Measurements from ENCODE around the gene TMEM253. TPM values are rescaled to one million over a fixed set of nuclear protein-coding genes. Genes with fewer than 3 reads are reported as not detected.

The TMEM253 gene
- polyA plus RNA-seq, 1 of the 3 experiments (the other 2 are of a cell fraction), result 0.82 TPM

- TF ChIP-seq CHD2 (IDR thresholded peaks at IDR 0.05; ENCODE audit: low read length, partially characterized antibody) (no peak), NFIC (IDR thresholded peaks at IDR 0.05; ENCODE audit: borderline replicate concordance) (no peak), FOXJ3 (CRISPR knock-in tag; IDR thresholded peaks at IDR 0.05) (no peak), CTCF (IDR thresholded peaks at IDR 0.05) (no peak), REST (IDR thresholded peaks at IDR 0.05; ENCODE audit: low read depth, low read length) (no peak), FOXM1 (IDR thresholded peaks at IDR 0.05; ENCODE audit: low read depth) (no peak)
- no peak within 1 kb of the TSS for H3K27ac ChIP-seq (ENCODE audit: low read depth in 2 of 2, low read length in 1 of 2)
- ChIA-PET CTCF (interaction anchor here (1.0 to 2.1 kb wide), 4 partner anchors 34 to 47 kb away, joined by 3 to 8 read pairs (median 4); no protein-coding TSS in a partner anchor), POLR2A (no interaction called here)
- H2AFZ ChIP-seq (ENCODE audit: low read depth), result no peak within 1 kb of the TSS
- no peak within 1 kb of the TSS for H3K4me3 ChIP-seq (ENCODE audit: low read depth in 2 of 2, low read length in 1 of 2)
- no peaks in the 10 kb centered on the region for H3K79me2 ChIP-seq (ENCODE audit: insufficient read depth)
- DNase-seq, result no peak
- H4K20me1 ChIP-seq (ENCODE audit: insufficient read depth), result no peaks in the 10 kb centered on the region
- H3F3A ChIP-seq (replicated peaks; ENCODE audit: insufficient read depth), result no peaks in the 10 kb centered on the region
- H3K9me2 ChIP-seq, result no peaks in the 10 kb centered on the region
- WGBS (ENCODE audit: low lambda C conversion rate), result 72% methylated on average over 6 of the region's 8 CpGs
- no peaks in the 10 kb centered on the region for H3K27me3 ChIP-seq (ENCODE audit: insufficient read depth)
- H3K36me3 ChIP-seq (replicated peaks in 1 of 2; ENCODE audit: control insufficient read depth in 1 of 2, insufficient read depth in 2 of 2, low read length in 1 of 2), result no peaks in the 10 kb centered on the region
- H3K9ac ChIP-seq, result no peak within 1 kb of the TSS
- no peaks in the 10 kb centered on the region for H3K9me3 ChIP-seq
- H3K4me1 ChIP-seq (ENCODE audit: control insufficient read depth in 1 of 2, insufficient read depth in 2 of 2, low read depth in 1 of 2, low read length in 1 of 2), result peaks cover 0 to 3% of the 10 kb centered on the region in 2 experiments; a peak in 1 of 4 replicates
- no peak within 1 kb of the TSS for H3K4me2 ChIP-seq
Observed at GRCh38 chr14:21057803-21058675, 42.8 kb upstream of the TMEM253 start, which contains the start of gene RNASE8. Gene RNASE8, plus strand, starts transcription at chr14:21057822. Its CDS starts 71 bp downstream, at chr14:21057893.

GRCh38 chr14:21058903-21059302 is 42.0 kb upstream of the TMEM253 start:
- Histone ChIP-seq H3K4me1 (ENCODE audit: control insufficient read depth in 1 of 2, insufficient read depth in 2 of 2, low read depth in 1 of 2, low read length in 1 of 2) (peaks cover 0 to 8% of the 10 kb centered on the region in 2 experiments; a peak in 3 of 4 replicates), H3K9me3 (no peaks in the 10 kb centered on the region), H3F3A (replicated peaks; ENCODE audit: insufficient read depth) (peaks cover 3% of the 10 kb centered on the region), H3K79me2 (ENCODE audit: insufficient read depth) (no peaks in the 10 kb centered on the region), H3K9me2 (no peaks in the 10 kb centered on the region), H3K4me3 (ENCODE audit: low read depth in 2 of 2, low read length in 1 of 2) (no peak overlapping the region), H3K27me3 (ENCODE audit: insufficient read depth) (no peaks in the 10 kb centered on the region), H2AFZ (ENCODE audit: low read depth) (no peak overlapping the region), H4K20me1 (ENCODE audit: insufficient read depth) (no peaks in the 10 kb centered on the region), H3K9ac (no peak overlapping the region), H3K4me2 (no peak overlapping the region), H3K27ac (ENCODE audit: low read depth in 2 of 2, low read length in 1 of 2) (no peak overlapping the region), H3K36me3 (replicated peaks in 1 of 2; ENCODE audit: control insufficient read depth in 1 of 2, insufficient read depth in 2 of 2, low read length in 1 of 2) (no peaks in the 10 kb centered on the region)
- CTCF ChIA-PET, result interaction anchor here (1.0 to 1.5 kb wide), 4 partner anchors 33 to 46 kb away, joined by 3 to 4 read pairs (median 3); no protein-coding TSS in a partner anchor
- POLR2A ChIA-PET, result no interaction called here
- TF ChIP-seq POLR2AphosphoS5 (IDR thresholded peaks at IDR 0.05; ENCODE audit: low read depth, low read length) (no peak), RFX5 (IDR thresholded peaks at IDR 0.05; ENCODE audit: low read length) (no peak), USF1 (IDR thresholded peaks at IDR 0.05; ENCODE audit: borderline replicate concordance, low read depth) (no peak), EP300 (IDR thresholded peaks at IDR 0.05; ENCODE audit: borderline replicate concordance in 1 of 2, low read depth in 1 of 2, low read length in 1 of 2) (no peak), CHD2 (IDR thresholded peaks at IDR 0.05; ENCODE audit: low read length, partially characterized antibody) (no peak), FOXM1 (IDR thresholded peaks at IDR 0.05; ENCODE audit: low read depth) (no peak), MAX (IDR thresholded peaks at IDR 0.05; ENCODE audit: low read depth) (no peak), JUND (IDR thresholded peaks at IDR 0.05) (no peak), TAF1 (IDR thresholded peaks at IDR 0.05; ENCODE audit: borderline replicate concordance, low read depth, low read length) (no peak)
- DNase-seq, result no peak
- WGBS (ENCODE audit: low lambda C conversion rate), result 88% methylated on average over 4 of the region's 5 CpGs
